ENCODE data around the gene GRK5. TPM values are rescaled to one million over a fixed set of nuclear protein-coding genes. Genes with fewer than 3 reads are reported as not detected.

The GRK5 gene
- total and polyA plus RNA-seq, 9 of the 15 experiments (the other 6 are each of a cell fraction or from before 2014, with no cell fraction given): 0.46 to 0.83 (median 0.67) TPM; not detected in 2

GRCh38 chr10:119449760-119450461 is 242.5 kb downstream of the GRK5 start:
- Histone ChIP-seq H3K4me2 (ENCODE audit: insufficient read depth, low read length) (no peak overlapping the region), H3K79me2 (ENCODE audit: control insufficient read depth, insufficient read depth, low read length) (no peaks in the 10 kb centered on the region), H2AFZ (ENCODE audit: low read depth, low read length) (no peak overlapping the region), H3K27ac (ENCODE audit: extremely low read depth, low read depth, low read length) (no peak overlapping the region), H3K9me1 (ENCODE audit: control insufficient read depth, insufficient read depth, low read length) (no peaks in the 10 kb centered on the region), H4K20me1 (replicated peaks; ENCODE audit: control insufficient read depth, insufficient read depth, low read length) (no peaks in the 10 kb centered on the region), H3K4me1 (replicated peaks in 1 of 2; ENCODE audit: control insufficient read depth in 2 of 2, insufficient read depth in 2 of 2, low read length in 2 of 2) (peaks cover 0 to 7% of the 10 kb centered on the region in 2 experiments; a peak in 2 of 5 replicates), H3K9ac (ENCODE audit: insufficient read depth in 1 of 2, low read depth in 2 of 2, low read length in 2 of 2) (no peak overlapping the region), H3K36me3 (ENCODE audit: control insufficient read depth, insufficient read depth, low read length) (no peaks in the 10 kb centered on the region), H3K9me3 (replicated peaks; ENCODE audit: control insufficient read depth, insufficient read depth, low read depth, low read length) (no peaks in the 10 kb centered on the region), H3K4me3 (no peak overlapping the region), H3K27me3 (ENCODE audit: control insufficient read depth in 2 of 2, insufficient read depth in 2 of 2, low read length in 2 of 2) (peaks cover 0 to 55% of the 10 kb centered on the region in 2 experiments; a peak in 4 of 5 replicates)
- ChIA-PET CTCF (ENCODE audit: low intra/inter-chr PET ratio) (no interaction called here), POLR2A (no interaction called here)
- intact Hi-C loops (cut with micrococcal nuclease): loop anchor here (5.0 to 10.0 kb wide), 2 partner anchors 95 to 147 kb away; partner anchors contain the start of genes RGS10 and TIAL1
- FAIRE-seq (no peak), DNase-seq (ENCODE audit: extremely low read depth in 1 of 4, low spot score in 3 of 4) (no peak), ATAC-seq (no peak)
- TF ChIP-seq PTRF (tag; IDR thresholded peaks at IDR 0.05) (no peak), LARP7 (IDR thresholded peaks at IDR 0.05) (no peak), RFX1 (IDR thresholded peaks at IDR 0.05) (peak; percentile 26; the same call in 1 of the 2 replicates), TCFL5 (CRISPR knock-in tag; conservative IDR thresholded peaks at IDR 0.05) (no peak)
- TF ChIP-seq, protein P1, sequence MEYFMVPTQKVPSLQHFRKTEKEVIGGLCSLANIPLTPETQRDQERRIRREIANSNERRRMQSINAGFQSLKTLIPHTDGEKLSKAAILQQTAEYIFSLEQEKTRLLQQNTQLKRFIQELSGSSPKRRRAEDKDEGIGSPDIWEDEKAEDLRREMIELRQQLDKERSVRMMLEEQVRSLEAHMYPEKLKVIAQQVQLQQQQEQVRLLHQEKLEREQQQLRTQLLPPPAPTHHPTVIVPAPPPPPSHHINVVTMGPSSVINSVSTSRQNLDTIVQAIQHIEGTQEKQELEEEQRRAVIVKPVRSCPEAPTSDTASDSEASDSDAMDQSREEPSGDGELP (CRISPR knock-in tag; IDR thresholded peaks at IDR 0.05; ENCODE audit: borderline replicate concordance): no peak
- in situ Hi-C loops (cut with MboI): no loop called here
- WGBS (ENCODE audit: insufficient coverage, low coverage, missing lambda C conversion rate): 10% methylated on average over 13 of the region's 16 CpGs
- no TSS peak for BruUV-seq (replicated peaks)

All from K562 (cell line).